Panc1 (cell line): ENCODE data around the gene RSPO4.
"Not testable (repeated sequence)": the region's sequence is repeated elsewhere in the genome, so short reads cannot be mapped to it uniquely, and the experiment has no call there.

Experiments
- CTCF ChIP-seq: fragments of 450-650 bp; IDR thresholded peaks from 2 replicates; pipeline ENCODE4 v1.5.1; 2017; ENCODE audit warnings: mild to moderate bottlenecking
- POLR2AphosphoS5 ChIP-seq: IDR thresholded peaks from 2 replicates; pipeline ENCODE4 v1.6.1; 2012; ENCODE audit warnings: mild to moderate bottlenecking, low read depth, low read length, moderate library complexity

- not testable (repeated sequence) for TF ChIP-seq CTCF, POLR2AphosphoS5
Observed at GRCh38 chr20:1026214-1026613, 24.1 kb upstream of the RSPO4 start.
